AG20443 (cell line): ENCODE measurements around the gene BIN1.

Experiments
- DNase-seq: peaks from one replicate; pipeline ENCODE4 v3.0.0; 2012; ENCODE audit warnings: low spot score, mixed read lengths

The BIN1 gene

DNA sequence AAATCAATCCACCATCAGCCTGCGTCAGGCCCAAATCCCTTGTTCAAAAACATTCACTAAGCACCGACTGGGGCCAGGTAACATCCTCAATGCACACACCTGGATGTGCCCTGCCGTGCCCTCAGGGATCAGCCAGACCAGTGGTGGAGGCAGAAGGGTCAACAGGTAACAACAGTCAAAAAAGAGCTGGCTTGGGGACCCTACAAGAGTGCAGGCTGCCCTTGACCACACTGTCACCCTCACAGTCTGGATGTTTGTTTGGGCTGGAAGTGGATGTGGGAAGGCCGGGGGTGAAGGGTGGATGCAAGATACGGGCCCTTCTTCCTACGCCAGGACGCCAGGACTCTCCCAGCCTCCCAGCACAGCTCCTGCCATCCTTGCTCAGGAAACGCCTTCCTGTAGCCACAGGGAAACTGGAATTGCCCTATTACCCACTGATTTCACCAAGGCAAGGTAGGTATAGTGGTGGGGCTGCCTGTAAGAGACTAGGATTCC is 2.7 kb downstream of the BIN1 start:
- DNase-seq, result no peak

- no peak for DNase-seq
These were observed 3.5 kb downstream of the BIN1 start for GRCh38 chr2:127103243-127104165.

DNA sequence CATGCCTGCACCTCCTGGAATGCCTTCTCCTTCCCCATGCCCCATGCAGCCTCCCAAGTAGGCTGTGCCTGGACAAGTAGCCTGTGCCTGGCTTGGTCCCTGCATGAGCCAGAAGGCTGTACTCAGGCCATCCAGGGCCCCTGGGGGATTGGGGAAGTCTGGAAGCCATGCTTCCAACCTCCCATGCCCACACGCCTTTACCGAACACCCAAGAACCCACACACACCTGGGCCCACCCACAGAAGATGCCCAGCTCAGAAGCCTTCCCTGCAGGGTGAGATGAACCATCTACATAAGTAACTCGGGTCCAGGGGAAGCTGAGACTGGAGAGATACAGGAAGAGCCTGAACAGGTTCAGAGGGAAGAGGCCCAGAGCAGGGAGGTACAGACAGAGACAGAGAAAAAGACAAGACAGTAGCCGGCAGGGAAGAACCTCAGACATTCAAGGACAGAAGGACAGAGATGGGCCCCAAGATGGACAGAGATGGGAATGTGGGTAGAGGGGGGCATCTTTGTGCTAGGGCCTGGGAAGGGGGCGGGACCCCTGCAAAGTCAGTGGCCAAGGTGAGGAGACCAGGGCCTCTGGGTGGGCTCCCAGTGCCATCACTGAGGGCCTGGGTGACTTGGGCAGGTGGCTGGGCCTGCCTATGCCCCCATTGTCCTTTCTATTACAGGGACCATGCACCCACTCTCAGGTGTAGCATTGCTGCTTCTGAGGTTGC is 4.3 kb downstream of the BIN1 start:
- DNase-seq, result no peak

DNA sequence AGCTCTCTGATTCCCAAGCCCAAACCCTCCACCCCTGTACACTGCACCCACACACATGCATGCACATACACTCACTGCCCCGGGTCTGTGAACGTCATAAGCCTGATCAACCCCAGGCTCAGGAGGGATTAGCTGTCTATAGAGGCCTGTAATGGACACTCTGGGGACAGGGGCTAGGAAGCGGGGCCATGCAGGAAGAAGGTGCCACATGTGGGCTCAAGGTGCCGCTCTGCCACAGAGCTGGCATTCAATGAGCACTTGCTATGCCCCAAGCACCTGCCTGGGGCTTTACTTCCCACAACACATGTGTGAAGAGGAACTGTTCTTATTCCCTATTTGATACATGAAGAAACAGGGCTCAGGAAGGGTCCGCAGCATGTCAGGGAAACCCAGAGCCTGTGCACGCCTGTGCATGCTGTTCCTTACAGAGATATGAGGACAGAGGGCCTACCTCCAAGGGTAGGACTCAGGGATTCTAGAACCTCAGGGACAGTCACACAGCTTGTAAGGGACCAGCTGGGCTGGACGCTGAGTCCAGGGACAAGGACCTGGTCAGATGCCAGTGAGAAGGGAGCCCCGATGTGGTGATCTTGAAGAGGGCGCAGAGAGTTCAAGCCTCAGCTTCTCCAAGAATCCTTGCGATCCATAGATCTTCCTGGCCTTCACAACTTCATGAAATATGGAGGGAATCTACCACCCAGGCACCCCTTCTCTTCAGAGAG is 5.0 kb downstream of the BIN1 start:
- DNase-seq, result no peak

DNA sequence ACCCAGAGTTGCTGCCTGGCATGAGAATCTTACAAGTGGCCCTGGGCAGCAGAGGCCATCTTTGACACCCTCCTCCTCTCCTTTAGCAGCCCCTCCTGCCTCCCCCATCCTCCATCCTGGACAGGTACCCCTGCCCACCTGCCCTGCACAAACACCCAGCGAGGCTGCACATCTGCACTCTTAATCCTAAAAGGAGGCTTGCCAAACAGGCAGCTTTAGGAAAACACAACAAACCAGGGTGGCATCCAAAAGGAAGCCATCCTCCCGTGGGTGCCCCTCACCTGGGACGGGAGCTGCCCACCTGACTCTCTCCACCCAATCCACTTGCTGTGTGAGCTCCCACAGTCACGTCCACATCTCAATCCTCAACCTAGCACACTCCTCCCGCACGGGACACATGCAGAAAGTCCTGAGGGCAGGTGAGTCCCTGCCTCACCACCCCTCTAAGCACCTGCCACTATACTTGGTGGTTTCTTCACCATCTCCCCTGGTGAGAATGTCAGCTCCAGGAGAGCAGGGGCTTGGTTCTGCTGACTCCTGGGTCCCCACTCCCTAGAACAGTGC is 5.8 kb downstream of the BIN1 start:
- DNase-seq, result no peak

DNA sequence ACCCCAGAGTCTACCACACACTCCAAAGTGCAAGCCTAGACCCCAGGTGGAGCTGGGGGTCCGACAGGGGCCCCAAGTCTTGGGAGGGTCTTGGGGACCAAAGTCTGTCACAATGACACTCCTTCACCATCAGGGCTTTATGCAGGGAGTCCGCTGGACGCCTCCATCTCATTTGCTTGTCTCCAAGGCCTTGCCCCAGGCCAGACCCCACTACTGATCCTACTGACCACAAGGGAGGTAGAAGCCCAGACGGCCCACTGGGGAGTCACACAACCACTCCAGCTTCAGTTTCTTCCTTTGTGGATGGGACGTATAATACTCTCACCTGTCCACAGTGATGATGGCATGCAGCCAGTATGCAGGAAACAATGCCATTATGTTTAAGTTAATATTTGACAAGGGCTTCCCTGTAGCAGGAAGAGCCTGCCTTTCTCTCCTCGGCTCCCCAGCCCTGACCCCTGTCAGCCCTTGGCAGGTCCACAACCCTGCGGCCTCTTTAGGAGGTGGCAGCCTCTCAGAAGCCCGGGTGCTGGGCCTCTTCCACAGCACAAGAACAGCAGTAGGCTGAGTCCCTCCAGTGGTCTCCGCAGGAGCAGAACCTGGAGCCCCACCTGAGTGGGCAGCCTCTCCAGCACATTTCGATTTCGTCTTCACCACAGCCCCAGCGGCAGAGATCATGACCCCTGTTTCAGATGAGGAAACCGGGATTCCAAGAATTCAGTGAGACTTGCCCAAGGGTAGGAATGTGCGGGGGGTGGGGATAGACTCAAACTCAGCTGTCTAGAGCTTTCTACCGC is 6.5 kb downstream of the BIN1 start:
- DNase-seq, result no peak

GRCh38 chr2:127098711-127099110 is 8.2 kb downstream of the BIN1 start:
- DNase-seq, result no peak

DNA sequence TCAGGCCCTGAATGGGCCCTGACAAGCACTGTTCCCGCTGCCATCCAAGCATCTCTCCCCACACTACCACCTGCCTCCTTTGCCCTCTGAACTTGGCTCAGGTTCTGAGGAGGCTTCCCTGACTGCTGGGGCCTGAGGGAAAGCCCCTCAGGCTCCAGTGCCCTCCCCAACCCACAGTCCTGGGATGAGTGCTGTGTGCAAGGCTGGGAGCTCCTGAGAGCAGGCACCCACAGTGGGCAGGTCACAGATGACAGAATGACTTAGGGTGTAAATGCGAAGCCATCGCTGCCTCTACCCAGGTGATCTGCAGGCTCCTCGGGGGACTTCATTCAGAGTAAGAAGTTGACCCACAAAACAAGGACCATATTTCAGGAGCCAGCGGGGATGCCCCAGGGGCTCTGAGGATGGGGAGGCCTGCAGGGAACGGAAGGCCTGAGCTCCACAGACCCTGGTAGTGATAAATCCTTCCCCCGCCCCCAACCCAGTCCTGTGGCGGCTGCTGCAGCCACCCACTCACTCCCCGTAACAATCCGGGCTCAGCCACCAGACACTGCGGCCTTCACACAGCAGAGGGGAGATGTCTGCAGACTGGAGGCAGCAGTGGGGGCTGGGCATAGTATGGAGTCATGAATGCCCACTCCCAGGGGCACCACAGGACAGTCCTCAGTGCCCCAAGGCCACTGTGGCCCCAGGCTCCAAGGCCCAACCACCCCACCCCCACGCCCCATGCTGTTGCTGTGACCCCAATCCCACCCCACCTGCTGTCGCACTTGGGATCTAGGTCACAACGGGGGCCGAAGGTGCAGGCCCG is 8.9 kb downstream of the BIN1 start:
- no peak for DNase-seq

- DNase-seq, result no peak
These were observed 9.5 kb downstream of the BIN1 start for GRCh38 chr2:127097471-127097765.

GRCh38 chr2:127096718-127097470 is 10.1 kb downstream of the BIN1 start:
- no peak for DNase-seq

- no peak for DNase-seq
These were observed 10.7 kb downstream of the BIN1 start for GRCh38 chr2:127096280-127096679.

DNA sequence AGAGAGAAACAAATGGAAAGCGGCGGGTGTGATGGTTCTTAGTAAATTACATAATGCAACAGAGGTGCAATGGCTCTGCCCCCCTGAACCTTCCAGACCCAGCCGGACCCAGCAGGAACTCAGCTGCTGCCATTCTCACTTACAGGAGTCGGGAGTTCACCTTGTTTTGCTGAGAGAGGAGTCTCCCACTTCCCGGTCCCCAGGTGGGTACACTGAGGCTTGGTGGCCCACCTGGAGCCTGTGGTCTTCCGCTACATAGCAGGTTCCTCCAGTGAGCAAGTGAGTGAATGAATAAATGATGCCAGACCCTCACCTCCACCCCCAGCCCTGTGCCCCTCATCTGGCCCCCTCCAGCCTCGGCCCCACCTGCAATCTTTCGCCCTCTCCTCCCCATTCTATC is 11.2 kb downstream of the BIN1 start:
- no peak for DNase-seq

- no peak for DNase-seq
These were observed 11.7 kb downstream of the BIN1 start for GRCh38 chr2:127095367-127095641.

DNA sequence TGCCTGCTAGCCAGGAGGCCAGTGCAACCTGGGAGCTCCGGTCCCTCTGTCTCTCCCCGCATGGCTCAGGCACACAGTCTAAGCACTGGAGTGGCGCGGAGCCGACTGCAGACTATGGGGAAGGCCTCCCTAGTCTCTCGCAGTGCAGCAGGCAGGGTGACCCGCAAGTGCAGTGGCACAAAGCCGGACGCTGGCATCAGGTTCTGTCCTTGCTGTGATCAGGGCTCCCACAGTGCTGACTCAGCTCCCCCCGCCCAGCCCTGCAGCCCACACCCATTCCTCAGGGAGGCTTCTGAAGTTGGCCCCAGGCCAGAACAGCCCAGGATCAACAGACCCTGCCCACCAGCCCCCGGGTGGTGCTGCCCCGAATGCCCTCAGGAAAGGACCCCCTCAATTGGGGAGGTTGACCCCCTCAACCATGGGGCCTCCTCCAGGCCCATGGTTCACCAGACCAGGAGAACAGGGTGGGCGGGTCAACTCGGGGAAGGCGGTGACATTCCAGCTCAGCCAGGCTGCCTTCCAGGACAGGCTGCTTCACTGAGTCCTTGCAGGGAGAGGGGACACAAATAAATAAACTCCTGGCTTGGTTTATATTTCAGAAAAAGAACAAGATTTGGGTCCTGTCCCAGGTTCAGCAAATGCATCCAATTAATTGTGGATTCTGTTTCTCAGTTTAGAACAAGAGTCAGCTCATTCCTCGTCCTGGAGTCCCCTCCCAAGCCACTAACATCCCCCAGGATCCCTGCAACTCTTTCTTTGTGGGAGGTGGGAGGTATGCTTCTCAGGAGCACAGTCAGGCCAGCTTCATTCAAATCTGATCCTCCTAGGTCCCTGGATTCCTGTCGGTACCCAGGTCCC is 12.2 kb downstream of the BIN1 start:
- peak; percentile 80 for DNase-seq

GRCh38 chr2:127093648-127094210 is 13.2 kb downstream of the BIN1 start:
- no peak for DNase-seq

- no peak for DNase-seq
These were observed 13.9 kb downstream of the BIN1 start for GRCh38 chr2:127092901-127093516.

- DNase-seq, result no peak
These were observed 14.6 kb downstream of the BIN1 start for GRCh38 chr2:127092306-127092705.

GRCh38 chr2:127091886-127092285 is 15.1 kb downstream of the BIN1 start:
- no peak for DNase-seq
